Neural cell (in vitro differentiated cells): ENCODE results near the gene FEN1. TPM values are rescaled to one million over a fixed set of nuclear protein-coding genes. Genes with fewer than 3 reads are reported as not detected.

Source experiments
- H2AFZ ChIP-seq: fragments of 200-600, 300-800 bp; sonication (generic), shearing (Covaris generic); 2 replicates; pipeline ENCODE4 v1.6.0; 2014; ENCODE audit warnings: low read depth, mild to moderate bottlenecking, antibody characterized with exemption, low read length, moderate library complexity
- H3F3A ChIP-seq: fragments of 200-600 bp; shearing (Covaris generic); 2 replicates; pipeline ENCODE4 v1.6.1; 2016; ENCODE audit warnings: mild to moderate bottlenecking, moderate library complexity, mixed read lengths, antibody characterized with exemption, low read length; ENCODE audit not compliant: insufficient read depth, poor library complexity, severe bottlenecking
- H3K27ac ChIP-seq: fragments of 200-600, 300-800 bp; sonication (generic), shearing (Covaris generic); 2 replicates; pipeline ENCODE4 v1.5.1; 2014; ENCODE audit warnings: mild to moderate bottlenecking, low read length, moderate library complexity
- H3K27me3 ChIP-seq: fragments of 300-800, 200-600 bp; sonication (generic), shearing (Covaris generic); 2 replicates; pipeline ENCODE4 v1.6.0; 2014; ENCODE audit warnings: mild to moderate bottlenecking, low read depth, low read length, moderate library complexity; ENCODE audit not compliant: insufficient read depth
- H3K36me3 ChIP-seq: fragments of 300-800, 200-600 bp; sonication (generic), shearing (Covaris generic); 2 replicates; pipeline ENCODE4 v1.5.1; 2014; ENCODE audit warnings: mild to moderate bottlenecking, antibody characterized with exemption, low read length, moderate library complexity; ENCODE audit not compliant: insufficient read depth
- H3K4me2 ChIP-seq: fragments of 300-800, 200-600 bp; sonication (generic), shearing (Covaris generic); 2 replicates; pipeline ENCODE4 v1.6.0; 2014; ENCODE audit warnings: mild to moderate bottlenecking, low read length
- H3K4me3 ChIP-seq: fragments of 300-800, 200-600 bp; sonication (generic), shearing (Covaris generic); 2 replicates; pipeline ENCODE4 v1.5.1; 2014; ENCODE audit warnings: mild to moderate bottlenecking, low read length, moderate library complexity
- H3K79me2 ChIP-seq: fragments of 200-600 bp; shearing (Covaris generic); replicated peaks from 2 replicates; pipeline ENCODE4 v1.6.0; 2014; ENCODE audit warnings: mild to moderate bottlenecking, low read length, moderate library complexity; ENCODE audit not compliant: insufficient read depth
- H3K9ac ChIP-seq: fragments of 300-800, 200-600 bp; sonication (generic), shearing (Covaris generic); 2 replicates; pipeline ENCODE4 v1.6.1; 2016; ENCODE audit warnings: mild to moderate bottlenecking, low read length, mixed read lengths
- H3K9me2 ChIP-seq: fragments of 200-600 bp; shearing (Covaris generic); 2 replicates; pipeline ENCODE4 v1.6.1; 2016; ENCODE audit warnings: mild to moderate bottlenecking, low read length, mixed read lengths; ENCODE audit not compliant: insufficient read depth
- H3K9me3 ChIP-seq: fragments of 200-600, 300-800 bp; sonication (generic), shearing (Covaris generic); 2 replicates; pipeline ENCODE4 v1.6.1; 2016; ENCODE audit warnings: mild to moderate bottlenecking, mixed run types, low read length, moderate library complexity, mixed read lengths
- H4K20me1 ChIP-seq: fragments of 200-600 bp; shearing (Covaris generic); 2 replicates; pipeline ENCODE4 v1.6.1; 2016; ENCODE audit warnings: mild to moderate bottlenecking, mixed run types; ENCODE audit not compliant: insufficient read depth
- CTCF ChIP-seq: fragments of 450-650 bp; IDR thresholded peaks from 2 replicates; pipeline ENCODE4 v1.5.1; 2014; ENCODE audit warnings: antibody characterized with exemption, mild to moderate bottlenecking, moderate library complexity; ENCODE audit not compliant: poor library complexity, severe bottlenecking
- EP300 ChIP-seq: fragments of 450-650 bp; conservative IDR thresholded peaks from 2 replicates; pipeline ENCODE4 v1.6.1; 2014; ENCODE audit warnings: antibody characterized with exemption, mild to moderate bottlenecking, moderate library complexity; ENCODE audit not compliant: poor library complexity, severe bottlenecking
- EZH2 ChIP-seq: fragments of 200-600, 300-800 bp; shearing (Covaris generic), sonication (generic); IDR thresholded peaks from 2 replicates; pipeline ENCODE4 v1.6.1; 2014; ENCODE audit warnings: antibody characterized with exemption, low read length, borderline replicate concordance, mild to moderate bottlenecking; ENCODE audit not compliant: insufficient read depth, poor library complexity, severe bottlenecking
- MXI1 ChIP-seq: fragments of 450-650 bp; conservative IDR thresholded peaks from 2 replicates; pipeline ENCODE4 v1.6.1; 2014; ENCODE audit warnings: antibody characterized with exemption, mild to moderate bottlenecking; ENCODE audit not compliant: poor library complexity, severe bottlenecking
- POLR2AphosphoS5 ChIP-seq: IDR thresholded peaks from 2 replicates; pipeline ENCODE4 v1.6.1; 2012
- RAD21 ChIP-seq: fragments of 450-650 bp; conservative IDR thresholded peaks from 2 replicates; pipeline ENCODE4 v1.6.1; 2014; ENCODE audit warnings: antibody characterized with exemption, mild to moderate bottlenecking, moderate library complexity
- REST ChIP-seq: IDR thresholded peaks from 2 replicates; pipeline ENCODE4 v1.6.1; 2012; ENCODE audit warnings: borderline replicate concordance
- SMC3 ChIP-seq: fragments of 450-650 bp; conservative IDR thresholded peaks from 2 replicates; pipeline ENCODE4 v1.6.1; 2014; ENCODE audit warnings: antibody characterized with exemption, mild to moderate bottlenecking, moderate library complexity; ENCODE audit not compliant: poor library complexity
- TAF1 ChIP-seq: IDR thresholded peaks from 2 replicates; pipeline ENCODE4 v1.6.1; 2012; ENCODE audit warnings: low read depth
- polyA plus RNA-seq: library from polyadenylated mRNA; depleted of rRNA; stranded (reverse); fragments of >200 nt; gene quantifications from 2 replicates; pipeline ENCODE4 v1.2.3, GENCODE V29; 2014

The FEN1 gene
- polyA plus RNA-seq, 1 donor from 2014 or later: 27.2 TPM

- peak overlapping the region; percentile 19 for H3K4me2 ChIP-seq
- H3K9me3 ChIP-seq: no peaks in the 10 kb centered on the region
- H2AFZ ChIP-seq: no peak overlapping the region
- no peaks in the 10 kb centered on the region for H3K79me2 ChIP-seq
- no peaks in the 10 kb centered on the region for H3K9me2 ChIP-seq
- peak overlapping the region; percentile 24 for H3K27ac ChIP-seq
- no peaks in the 10 kb centered on the region for H4K20me1 ChIP-seq
- H3K4me3 ChIP-seq: peak overlapping the region; percentile 41
- no peaks in the 10 kb centered on the region for H3F3A ChIP-seq
- no peak overlapping the region for H3K9ac ChIP-seq
- H3K27me3 ChIP-seq: no peaks in the 10 kb centered on the region
- TF ChIP-seq POLR2AphosphoS5 (no peak), TAF1 (no peak), CTCF (no peak), EP300 (peak; percentile 13), MXI1 (no peak), REST (no peak), SMC3 (no peak), EZH2 (no peak)
- H3K36me3 ChIP-seq: no peaks in the 10 kb centered on the region
Observed at GRCh38 chr11:61773356-61773755, 19.4 kb upstream of the FEN1 start.

- Histone ChIP-seq H2AFZ (no peak overlapping the region), H3F3A (no peaks in the 10 kb centered on the region), H3K4me3 (peak overlapping the region; percentile 41), H3K9me3 (no peaks in the 10 kb centered on the region), H3K27ac (peak overlapping the region; percentile 24), H3K79me2 (no peaks in the 10 kb centered on the region), H3K27me3 (no peaks in the 10 kb centered on the region), H3K9me2 (no peaks in the 10 kb centered on the region), H3K9ac (no peak overlapping the region), H3K36me3 (no peaks in the 10 kb centered on the region), H3K4me2 (peak overlapping the region; percentile 19), H4K20me1 (no peaks in the 10 kb centered on the region)
- TF ChIP-seq EZH2 (no peak), RAD21 (no peak), TAF1 (no peak), REST (no peak), CTCF (no peak), MXI1 (no peak), POLR2AphosphoS5 (no peak), EP300 (no peak), SMC3 (no peak)
Observed at GRCh38 chr11:61773809-61774208, 18.9 kb upstream of the FEN1 start.
